ENCODE data around the gene TCTN1. TPM values are rescaled to one million over a fixed set of nuclear protein-coding genes. Genes with fewer than 3 reads are reported as not detected.

TCTN1 gene
- total RNA-seq, 1 experiment from 2014 or later: 27.0 TPM

DNA sequence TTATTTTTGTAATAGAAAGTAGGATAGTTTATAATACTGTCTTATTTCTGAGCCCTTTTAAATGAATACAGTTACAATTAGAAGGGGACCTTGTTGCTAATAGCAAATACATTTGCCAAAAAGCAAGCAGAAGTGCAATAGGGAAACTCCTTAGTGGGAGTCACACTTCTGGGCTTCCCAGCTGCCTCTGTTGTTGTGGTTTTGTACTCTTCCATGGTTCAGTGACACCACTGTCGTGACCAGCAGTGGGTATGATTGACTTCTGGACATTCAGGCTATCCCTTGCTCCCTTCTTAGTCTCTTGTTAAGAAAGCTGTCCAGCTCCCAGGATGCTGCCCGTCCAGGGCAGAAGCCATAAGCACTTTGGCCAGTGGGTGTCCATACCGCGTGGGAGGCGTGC lies 22.6 kb downstream of the TCTN1 start:
- H3K4me2 ChIP-seq (ENCODE audit: low read length): no peak overlapping the region
- no peak overlapping the region for H3K4me3 ChIP-seq (replicated peaks in 1 of 2; ENCODE audit: low read depth in 1 of 2, low read length in 2 of 2)
- intact Hi-C loops (cut with micrococcal nuclease): no loop called here
- H3K9me2 ChIP-seq (ENCODE audit: insufficient read depth): no peaks in the 10 kb centered on the region
- POLR2A ChIA-PET: no interaction called here
- H3K36me3 ChIP-seq (ENCODE audit: control insufficient read depth in 1 of 2, insufficient read depth in 2 of 2, low read length in 2 of 2): no peaks in the 10 kb centered on the region; a peak in 1 of 4 replicates
- DNase-seq (ENCODE audit: low read depth, low spot score) (no peak), ATAC-seq (no peak)
- no peaks in the 10 kb centered on the region for H3K9me3 ChIP-seq (ENCODE audit: control insufficient read depth in 1 of 2, insufficient read depth in 1 of 2, low read depth in 1 of 2, low read length in 2 of 2)
- H2AFZ ChIP-seq (ENCODE audit: low read depth, low read length, poor library complexity, severe bottlenecking): no peak overlapping the region
- H3K79me2 ChIP-seq (ENCODE audit: insufficient read depth, low read length): no peaks in the 10 kb centered on the region
- peaks cover 0 to 10% of the 10 kb centered on the region in 2 experiments; a peak in 2 of 4 replicates for H3K4me1 ChIP-seq (ENCODE audit: control insufficient read depth in 1 of 2, insufficient read depth in 2 of 2, low read length in 2 of 2)
- RAD21 ChIA-PET (ENCODE audit: low non-redundant PET in 1 of 2, low total read pairs in 2 of 2, uncharacterized antibody in 2 of 2, unreplicated experiment in 2 of 2): no interaction called here
- TF ChIP-seq, protein P1, sequence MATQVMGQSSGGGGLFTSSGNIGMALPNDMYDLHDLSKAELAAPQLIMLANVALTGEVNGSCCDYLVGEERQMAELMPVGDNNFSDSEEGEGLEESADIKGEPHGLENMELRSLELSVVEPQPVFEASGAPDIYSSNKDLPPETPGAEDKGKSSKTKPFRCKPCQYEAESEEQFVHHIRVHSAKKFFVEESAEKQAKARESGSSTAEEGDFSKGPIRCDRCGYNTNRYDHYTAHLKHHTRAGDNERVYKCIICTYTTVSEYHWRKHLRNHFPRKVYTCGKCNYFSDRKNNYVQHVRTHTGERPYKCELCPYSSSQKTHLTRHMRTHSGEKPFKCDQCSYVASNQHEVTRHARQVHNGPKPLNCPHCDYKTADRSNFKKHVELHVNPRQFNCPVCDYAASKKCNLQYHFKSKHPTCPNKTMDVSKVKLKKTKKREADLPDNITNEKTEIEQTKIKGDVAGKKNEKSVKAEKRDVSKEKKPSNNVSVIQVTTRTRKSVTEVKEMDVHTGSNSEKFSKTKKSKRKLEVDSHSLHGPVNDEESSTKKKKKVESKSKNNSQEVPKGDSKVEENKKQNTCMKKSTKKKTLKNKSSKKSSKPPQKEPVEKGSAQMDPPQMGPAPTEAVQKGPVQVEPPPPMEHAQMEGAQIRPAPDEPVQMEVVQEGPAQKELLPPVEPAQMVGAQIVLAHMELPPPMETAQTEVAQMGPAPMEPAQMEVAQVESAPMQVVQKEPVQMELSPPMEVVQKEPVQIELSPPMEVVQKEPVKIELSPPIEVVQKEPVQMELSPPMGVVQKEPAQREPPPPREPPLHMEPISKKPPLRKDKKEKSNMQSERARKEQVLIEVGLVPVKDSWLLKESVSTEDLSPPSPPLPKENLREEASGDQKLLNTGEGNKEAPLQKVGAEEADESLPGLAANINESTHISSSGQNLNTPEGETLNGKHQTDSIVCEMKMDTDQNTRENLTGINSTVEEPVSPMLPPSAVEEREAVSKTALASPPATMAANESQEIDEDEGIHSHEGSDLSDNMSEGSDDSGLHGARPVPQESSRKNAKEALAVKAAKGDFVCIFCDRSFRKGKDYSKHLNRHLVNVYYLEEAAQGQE (IDR thresholded peaks at IDR 0.05; ENCODE audit: low read depth): no peak
- TF ChIP-seq EZH2phosphoT487 (IDR thresholded peaks at IDR 0.05; ENCODE audit: borderline replicate concordance) (no peak), ZNF274 (IDR thresholded peaks at IDR 0.05; ENCODE audit: low read depth, low read length) (no peak), POLR2AphosphoS5 (IDR thresholded peaks at IDR 0.05; ENCODE audit: low read depth, low read length) (no peak), ZFX (IDR thresholded peaks at IDR 0.05) (no peak), CBX3 (IDR thresholded peaks at IDR 0.05; ENCODE audit: low read depth) (no peak), EGR1 (IDR thresholded peaks at IDR 0.05; ENCODE audit: low read depth) (no peak), ELF1 (IDR thresholded peaks at IDR 0.05; ENCODE audit: borderline replicate concordance, low read depth) (no peak)
- TF ChIP-seq, protein P2, sequence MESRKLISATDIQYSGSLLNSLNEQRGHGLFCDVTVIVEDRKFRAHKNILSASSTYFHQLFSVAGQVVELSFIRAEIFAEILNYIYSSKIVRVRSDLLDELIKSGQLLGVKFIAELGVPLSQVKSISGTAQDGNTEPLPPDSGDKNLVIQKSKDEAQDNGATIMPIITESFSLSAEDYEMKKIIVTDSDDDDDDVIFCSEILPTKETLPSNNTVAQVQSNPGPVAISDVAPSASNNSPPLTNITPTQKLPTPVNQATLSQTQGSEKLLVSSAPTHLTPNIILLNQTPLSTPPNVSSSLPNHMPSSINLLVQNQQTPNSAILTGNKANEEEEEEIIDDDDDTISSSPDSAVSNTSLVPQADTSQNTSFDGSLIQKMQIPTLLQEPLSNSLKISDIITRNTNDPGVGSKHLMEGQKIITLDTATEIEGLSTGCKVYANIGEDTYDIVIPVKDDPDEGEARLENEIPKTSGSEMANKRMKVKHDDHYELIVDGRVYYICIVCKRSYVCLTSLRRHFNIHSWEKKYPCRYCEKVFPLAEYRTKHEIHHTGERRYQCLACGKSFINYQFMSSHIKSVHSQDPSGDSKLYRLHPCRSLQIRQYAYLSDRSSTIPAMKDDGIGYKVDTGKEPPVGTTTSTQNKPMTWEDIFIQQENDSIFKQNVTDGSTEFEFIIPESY (IDR thresholded peaks at IDR 0.05; ENCODE audit: extremely low read depth, insufficient replicate concordance, low read length): no peak
- TF ChIP-seq, protein P3, sequence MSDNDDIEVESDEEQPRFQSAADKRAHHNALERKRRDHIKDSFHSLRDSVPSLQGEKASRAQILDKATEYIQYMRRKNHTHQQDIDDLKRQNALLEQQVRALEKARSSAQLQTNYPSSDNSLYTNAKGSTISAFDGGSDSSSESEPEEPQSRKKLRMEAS (IDR thresholded peaks at IDR 0.05): no peak
- H3K27me3 ChIP-seq (ENCODE audit: insufficient read depth, low read length): no peaks in the 10 kb centered on the region
- H4K20me1 ChIP-seq (ENCODE audit: insufficient read depth): no peaks in the 10 kb centered on the region
- CTCF ChIA-PET: no interaction called here
- BruUV-seq (replicated peaks): no TSS peak
- no peak overlapping the region for H3K9ac ChIP-seq (ENCODE audit: low read length)
- H3K27ac ChIP-seq (ENCODE audit: low read depth, low read length): no peak overlapping the region

All from HCT116 (cell line).